ENCODE results near the gene CFAP74. TPM values are rescaled to one million over a fixed set of nuclear protein-coding genes. Genes with fewer than 3 reads are reported as not detected.

Gene CFAP74
- total and polyA plus RNA-seq, 2 donors (not counting 3 experiments of a cell fraction or from before 2014, with no cell fraction given) = not detected

DNA sequence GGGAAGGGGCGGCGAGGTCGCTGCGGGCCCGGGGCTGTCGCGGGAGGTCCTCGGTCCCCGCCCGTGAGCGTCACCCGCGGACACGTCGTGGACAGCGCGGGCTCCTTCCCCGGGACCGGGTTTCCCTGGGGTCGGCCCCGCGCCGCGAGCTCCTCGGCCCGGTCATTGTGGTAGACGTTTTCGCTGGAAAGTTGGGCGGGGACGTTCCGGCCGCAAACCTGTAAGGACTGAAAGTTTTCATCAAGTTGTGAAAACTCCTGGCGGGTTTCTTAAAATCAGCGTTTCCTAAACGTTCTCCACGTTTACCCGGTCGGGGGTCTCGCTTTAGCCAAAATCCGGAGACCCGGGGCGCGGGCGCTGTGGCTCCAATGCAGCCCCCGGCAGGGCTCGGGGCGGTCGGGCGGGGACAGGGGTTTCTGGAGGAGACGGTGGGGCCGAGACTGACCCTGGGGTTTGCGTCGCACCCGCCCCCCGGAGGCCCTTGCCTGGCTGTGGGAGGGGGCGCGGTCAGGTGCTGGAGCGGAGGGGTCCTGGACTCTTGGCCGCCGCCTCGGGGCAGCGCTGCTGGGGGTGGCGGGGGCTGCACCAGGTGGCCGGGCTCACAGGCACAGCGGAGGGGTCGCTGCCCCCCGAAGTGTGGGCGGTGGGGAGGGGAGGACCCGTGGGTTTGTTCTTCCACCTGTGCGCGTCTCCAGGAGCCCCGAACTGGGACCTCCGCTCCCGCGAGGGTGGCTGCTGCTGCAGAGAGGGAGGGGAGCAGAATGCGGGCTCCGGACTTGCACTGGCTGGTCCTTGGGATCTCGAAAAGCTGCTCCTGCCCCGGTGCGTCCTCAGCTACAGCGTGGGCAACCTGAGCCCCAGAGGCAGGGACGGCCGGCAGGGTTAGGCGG, 47.5 kb upstream of the CFAP74 start:
- BruUV-seq (replicated peaks) = no TSS peak
- Histone ChIP-seq H3K27me3 (ENCODE audit: control insufficient read depth in 2 of 2, insufficient read depth in 2 of 2, low read length in 2 of 2) (peaks cover 28% of the 10 kb centered on the region in 2 experiments), H3K79me2 (ENCODE audit: control insufficient read depth, insufficient read depth, low read length) (no peaks in the 10 kb centered on the region), H3K27ac (ENCODE audit: insufficient read depth, low read depth, low read length) (no peak overlapping the region), H3K4me1 (ENCODE audit: control insufficient read depth, extremely low read depth, insufficient read depth, low read length) (no peaks in the 10 kb centered on the region), H3K36me3 (ENCODE audit: control insufficient read depth in 2 of 2, extremely low read depth in 1 of 2, insufficient read depth in 2 of 2, low read length in 2 of 2) (no peaks in the 10 kb centered on the region), H3K4me2 (ENCODE audit: insufficient read depth, low read length) (no peak overlapping the region), H3K9me1 (replicated peaks; ENCODE audit: control insufficient read depth, extremely low read depth, insufficient read depth, low read length) (no peaks in the 10 kb centered on the region), H3K4me3 (replicated peaks in 1 of 3; ENCODE audit: insufficient read depth in 1 of 3, low read depth in 1 of 3, low read length in 3 of 3) (no peak overlapping the region), H4K20me1 (replicated peaks; ENCODE audit: control insufficient read depth, extremely low read depth, insufficient read depth, low read length) (no peaks in the 10 kb centered on the region), H3K9ac (replicated peaks; ENCODE audit: extremely low read depth, insufficient read depth, low read length) (no peak overlapping the region), H3K9me3 (replicated peaks; ENCODE audit: control insufficient read depth, insufficient read depth, low read length) (no peaks in the 10 kb centered on the region), H2AFZ (ENCODE audit: low read depth, low read length) (no peak overlapping the region)
- FAIRE-seq (no peak), DNase-seq (ENCODE audit: low read depth, low spot score) (no peak)
- intact Hi-C loops (cut with micrococcal nuclease) = no loop called here
- CTCF ChIA-PET = no interaction called here
- POLR2A ChIA-PET = no interaction called here
- dilution Hi-C loops (cut with MboI; ENCODE audit: extremely low pct_ligation_motif_present, low sequenced_read_pairs) = no loop called here
- TF ChIP-seq, protein P1, sequence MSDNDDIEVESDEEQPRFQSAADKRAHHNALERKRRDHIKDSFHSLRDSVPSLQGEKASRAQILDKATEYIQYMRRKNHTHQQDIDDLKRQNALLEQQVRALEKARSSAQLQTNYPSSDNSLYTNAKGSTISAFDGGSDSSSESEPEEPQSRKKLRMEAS (IDR thresholded peaks at IDR 0.05; ENCODE audit: insufficient read depth, insufficient read length) = no peak
- peak; percentile 93 for TF ChIP-seq EZH2 (IDR thresholded peaks at IDR 0.05; ENCODE audit: borderline replicate concordance, low read depth, low read length, severe bottlenecking)

DNA sequence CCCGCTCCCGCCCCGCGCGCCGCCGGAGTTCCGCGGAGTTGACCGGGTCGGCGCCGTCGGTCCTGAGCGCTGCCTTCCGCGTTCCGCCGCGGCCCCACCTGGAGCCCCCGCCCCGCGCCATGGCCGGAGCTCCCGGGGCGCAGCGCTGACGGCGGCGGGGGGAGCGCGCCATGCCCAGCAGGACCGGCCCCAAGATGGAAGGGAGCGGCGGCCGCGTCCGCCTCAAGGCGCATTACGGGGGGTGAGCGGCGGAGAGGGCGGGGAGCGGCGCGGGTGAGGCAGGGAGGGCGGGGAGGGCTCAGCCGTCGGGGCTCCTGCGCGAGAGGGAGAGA, 46.8 kb upstream of the CFAP74 start:
- Histone ChIP-seq H3K9me1 (replicated peaks; ENCODE audit: control insufficient read depth, extremely low read depth, insufficient read depth, low read length) (no peaks in the 10 kb centered on the region), H3K4me3 (replicated peaks in 1 of 3; ENCODE audit: insufficient read depth in 1 of 3, low read depth in 1 of 3, low read length in 3 of 3) (no peak overlapping the region), H3K9me3 (replicated peaks; ENCODE audit: control insufficient read depth, insufficient read depth, low read length) (no peaks in the 10 kb centered on the region), H4K20me1 (replicated peaks; ENCODE audit: control insufficient read depth, extremely low read depth, insufficient read depth, low read length) (no peaks in the 10 kb centered on the region), H2AFZ (ENCODE audit: low read depth, low read length) (no peak overlapping the region), H3K4me2 (ENCODE audit: insufficient read depth, low read length) (no peak overlapping the region), H3K4me1 (ENCODE audit: control insufficient read depth, extremely low read depth, insufficient read depth, low read length) (no peaks in the 10 kb centered on the region), H3K27me3 (ENCODE audit: control insufficient read depth in 2 of 2, insufficient read depth in 2 of 2, low read length in 2 of 2) (peaks cover 28% of the 10 kb centered on the region in 2 experiments), H3K27ac (ENCODE audit: insufficient read depth, low read depth, low read length) (no peak overlapping the region), H3K9ac (replicated peaks; ENCODE audit: extremely low read depth, insufficient read depth, low read length) (no peak overlapping the region), H3K36me3 (ENCODE audit: control insufficient read depth in 2 of 2, extremely low read depth in 1 of 2, insufficient read depth in 2 of 2, low read length in 2 of 2) (no peaks in the 10 kb centered on the region), H3K79me2 (ENCODE audit: control insufficient read depth, insufficient read depth, low read length) (no peaks in the 10 kb centered on the region)
- POLR2A ChIA-PET = no interaction called here
- BruUV-seq (replicated peaks) = no TSS peak
- intact Hi-C loops (cut with micrococcal nuclease) = no loop called here
- dilution Hi-C loops (cut with MboI; ENCODE audit: extremely low pct_ligation_motif_present, low sequenced_read_pairs) = no loop called here
- CTCF ChIA-PET = no interaction called here
- DNase-seq (ENCODE audit: low read depth, low spot score) = no peak
- FAIRE-seq = no peak
- no peak for TF ChIP-seq GATA2 (IDR thresholded peaks at IDR 0.05; ENCODE audit: insufficient read depth, insufficient read length, low read depth, low read length)
- TF ChIP-seq JUN (IDR thresholded peaks at IDR 0.05; ENCODE audit: borderline replicate concordance, insufficient read depth, insufficient read length, low read depth) = no peak
- TF ChIP-seq FOS (IDR thresholded peaks at IDR 0.05; ENCODE audit: borderline replicate concordance, insufficient read depth, low read length) = no peak
- TF ChIP-seq POLR2A (IDR thresholded peaks at IDR 0.05; ENCODE audit: low read depth, low read length) = no peak
- TF ChIP-seq EZH2 (IDR thresholded peaks at IDR 0.05; ENCODE audit: borderline replicate concordance, low read depth, low read length, severe bottlenecking) = no peak

All from endothelial cell of umbilical vein (primary cell).